OCI-LY3 (cell line): Measurements from ENCODE around the gene PERM1.

Experiments used
- H2AFZ ChIP-seq: fragments of 200-600, 300-600 bp; shearing (Covaris generic); 2 replicates; pipeline ENCODE4 v1.6.0; 2014; ENCODE audit warnings: antibody characterized with exemption, low read depth, low read length
- H3K27ac ChIP-seq: fragments of 200-600, 300-600 bp; sonication (generic); 2 replicates; pipeline ENCODE4 v1.5.1; 2014; ENCODE audit warnings: mild to moderate bottlenecking, low read length, moderate library complexity, mixed read lengths
- H3K27me3 ChIP-seq: fragments of 200-600, 300-600 bp; sonication (generic); 2 replicates; pipeline ENCODE4 v1.6.1; 2014; ENCODE audit warnings: low read depth, low read length, mixed read lengths
- H3K36me3 ChIP-seq: fragments of 200-600, 300-600 bp; sonication (generic); replicated peaks from 2 replicates; pipeline ENCODE3; 2014; ENCODE audit warnings: low read depth, low read length, mixed read lengths
- H3K4me1 ChIP-seq: fragments of 300-600, 200-600 bp; sonication (generic); 2 replicates; pipeline ENCODE4 v1.6.1; 2014; ENCODE audit warnings: low read length, mixed read lengths
- H3K4me2 ChIP-seq: fragments of 200-600, 300-600 bp; sonication (generic); 2 replicates; pipeline ENCODE4 v1.6.1; 2014; ENCODE audit warnings: low read length, mixed read lengths
- H3K4me3 ChIP-seq: fragments of 300-600, 200-600 bp; sonication (generic); 2 replicates; pipeline ENCODE4 v1.5.1; 2014; ENCODE audit warnings: antibody characterized with exemption, mild to moderate bottlenecking, low read length, moderate library complexity
- H3K79me2 ChIP-seq: fragments of 300-600, 200-600 bp; shearing (Covaris generic); 2 replicates; pipeline ENCODE4 v1.6.1; 2014; ENCODE audit warnings: mild to moderate bottlenecking, low read length, mixed read lengths
- H3K9ac ChIP-seq: fragments of 300-600, 200-600 bp; shearing (Covaris generic); 2 replicates; pipeline ENCODE4 v1.6.0; 2014; ENCODE audit warnings: mild to moderate bottlenecking, low read length, moderate library complexity
- H3K9me3 ChIP-seq: fragments of 200-600, 300-600 bp; shearing (Covaris generic); 2 replicates; pipeline ENCODE4 v1.6.1; 2014; ENCODE audit warnings: low read length, mixed read lengths; ENCODE audit not compliant: insufficient read depth
- H4K20me1 ChIP-seq: fragments of 200-600, 300-600 bp; sonication (generic); 2 replicates; pipeline ENCODE4 v1.6.1; 2016; ENCODE audit warnings: low read length, mixed read lengths; ENCODE audit not compliant: insufficient read depth
- CTCF ChIP-seq: fragments of 200-600, 300-600 bp; sonication (generic); IDR thresholded peaks from 2 replicates; pipeline ENCODE4 v1.5.1; 2014; ENCODE audit warnings: antibody characterized with exemption, low read length, low read depth
- EZH2phosphoT487 ChIP-seq: fragments of 200-600 bp; shearing (Covaris generic); IDR thresholded peaks from 2 replicates; pipeline ENCODE4 v1.6.1; 2018; ENCODE audit warnings: antibody characterized with exemption, mixed run types, low read depth

PERM1 gene

GRCh38 chr1:934991-935750 is 46.7 kb downstream of the PERM1 start:
- Histone ChIP-seq H3K27me3 (peaks cover 19% of the 10 kb centered on the region), H3K27ac (no peak overlapping the region), H3K4me1 (no peaks in the 10 kb centered on the region)

GRCh38 chr1:933603-933940 is 48.3 kb downstream of the PERM1 start:
- Histone ChIP-seq H3K4me3 (no peak overlapping the region), H3K79me2 (no peaks in the 10 kb centered on the region), H2AFZ (no peak overlapping the region), H3K27me3 (peaks cover 10% of the 10 kb centered on the region; the same call in 1 of the 2 replicates), H3K27ac (no peak overlapping the region), H3K9ac (no peak overlapping the region), H3K9me3 (no peaks in the 10 kb centered on the region), H3K36me3 (no peaks in the 10 kb centered on the region), H3K4me1 (no peaks in the 10 kb centered on the region), H3K4me2 (no peak overlapping the region), H4K20me1 (no peaks in the 10 kb centered on the region)
- TF ChIP-seq EZH2phosphoT487: no peak
- TF ChIP-seq CTCF: no peak

More at GRCh38 chr1:934991-935750, 46.7 kb downstream of the PERM1 start:
- no peak overlapping the region for H3K4me2 ChIP-seq
- TF ChIP-seq CTCF (no peak), EZH2phosphoT487 (no peak)
- no peak overlapping the region for H3K9ac ChIP-seq
- H3K36me3 ChIP-seq: no peaks in the 10 kb centered on the region
- no peaks in the 10 kb centered on the region for H4K20me1 ChIP-seq
- H3K4me3 ChIP-seq: no peak overlapping the region
- no peak overlapping the region for H2AFZ ChIP-seq
- no peaks in the 10 kb centered on the region for H3K79me2 ChIP-seq
- H3K9me3 ChIP-seq: no peaks in the 10 kb centered on the region

GRCh38 chr1:932776-933602 is 48.9 kb downstream of the PERM1 start:
- Histone ChIP-seq H3K4me2 (no peak overlapping the region), H4K20me1 (no peaks in the 10 kb centered on the region), H3K4me3 (no peak overlapping the region), H2AFZ (no peak overlapping the region), H3K9ac (no peak overlapping the region), H3K27ac (no peak overlapping the region), H3K4me1 (no peaks in the 10 kb centered on the region), H3K27me3 (peaks cover 10% of the 10 kb centered on the region; the same call in 1 of the 2 replicates), H3K36me3 (no peaks in the 10 kb centered on the region), H3K9me3 (no peaks in the 10 kb centered on the region), H3K79me2 (no peaks in the 10 kb centered on the region)
- TF ChIP-seq EZH2phosphoT487 (no peak), CTCF (no peak)

- no peaks in the 10 kb centered on the region for H3K9me3 ChIP-seq
- no peak overlapping the region for H2AFZ ChIP-seq
- no peaks in the 10 kb centered on the region for H4K20me1 ChIP-seq
- H3K9ac ChIP-seq: no peak overlapping the region
- no peaks in the 10 kb centered on the region for H3K4me1 ChIP-seq
- H3K4me2 ChIP-seq: no peak overlapping the region
- TF ChIP-seq EZH2phosphoT487: no peak
- no peak for TF ChIP-seq CTCF
- H3K27me3 ChIP-seq: peaks cover 13% of the 10 kb centered on the region; the same call in 1 of the 2 replicates
- H3K4me3 ChIP-seq: no peak overlapping the region
- no peaks in the 10 kb centered on the region for H3K79me2 ChIP-seq
- no peak overlapping the region for H3K27ac ChIP-seq
- no peaks in the 10 kb centered on the region for H3K36me3 ChIP-seq
These were observed 49.8 kb downstream of the PERM1 start for GRCh38 chr1:932173-932510.
